Measurements from ENCODE around the gene CHST1. TPM values are rescaled to one million over a fixed set of nuclear protein-coding genes. Genes with fewer than 3 reads are reported as not detected.

The CHST1 gene
- total RNA-seq, 1 donor from 2014 or later: 59.2 TPM

DNA sequence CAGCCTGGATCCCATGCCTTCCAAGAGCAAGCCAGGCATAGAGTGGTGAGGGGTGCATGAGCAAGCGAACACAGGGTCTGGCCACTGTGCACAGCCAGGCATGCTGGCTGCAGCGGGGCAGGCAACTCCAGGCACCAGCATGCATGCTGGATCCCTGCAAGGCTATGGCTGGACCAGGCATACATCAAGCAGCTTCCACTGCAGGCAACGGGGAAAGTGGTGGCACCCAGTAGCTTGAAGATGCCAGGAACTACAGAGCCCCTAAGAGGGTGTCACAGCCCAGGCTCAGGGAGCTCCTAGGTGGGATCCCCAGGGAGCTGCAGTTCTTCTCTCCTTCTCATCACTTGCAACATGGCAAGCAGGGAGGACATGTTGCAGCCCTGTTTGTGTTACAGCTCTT, 45.2 kb downstream of the CHST1 start:
- H3K9me3 Mint-ChIP-seq (ENCODE audit: unreplicated experiment): peaks cover 5% of the 10 kb centered on the region
- H3K4me1 Mint-ChIP-seq (ENCODE audit: low read depth, unreplicated experiment): peaks cover 6% of the 10 kb centered on the region
- no peak overlapping the region for H3K27ac Mint-ChIP-seq (ENCODE audit: unreplicated experiment)
- H3K4me3 Mint-ChIP-seq (ENCODE audit: unreplicated experiment): no peak overlapping the region
- no peaks in the 10 kb centered on the region for H3K36me3 Mint-ChIP-seq (ENCODE audit: unreplicated experiment)
- TF ChIP-seq, protein P1, sequence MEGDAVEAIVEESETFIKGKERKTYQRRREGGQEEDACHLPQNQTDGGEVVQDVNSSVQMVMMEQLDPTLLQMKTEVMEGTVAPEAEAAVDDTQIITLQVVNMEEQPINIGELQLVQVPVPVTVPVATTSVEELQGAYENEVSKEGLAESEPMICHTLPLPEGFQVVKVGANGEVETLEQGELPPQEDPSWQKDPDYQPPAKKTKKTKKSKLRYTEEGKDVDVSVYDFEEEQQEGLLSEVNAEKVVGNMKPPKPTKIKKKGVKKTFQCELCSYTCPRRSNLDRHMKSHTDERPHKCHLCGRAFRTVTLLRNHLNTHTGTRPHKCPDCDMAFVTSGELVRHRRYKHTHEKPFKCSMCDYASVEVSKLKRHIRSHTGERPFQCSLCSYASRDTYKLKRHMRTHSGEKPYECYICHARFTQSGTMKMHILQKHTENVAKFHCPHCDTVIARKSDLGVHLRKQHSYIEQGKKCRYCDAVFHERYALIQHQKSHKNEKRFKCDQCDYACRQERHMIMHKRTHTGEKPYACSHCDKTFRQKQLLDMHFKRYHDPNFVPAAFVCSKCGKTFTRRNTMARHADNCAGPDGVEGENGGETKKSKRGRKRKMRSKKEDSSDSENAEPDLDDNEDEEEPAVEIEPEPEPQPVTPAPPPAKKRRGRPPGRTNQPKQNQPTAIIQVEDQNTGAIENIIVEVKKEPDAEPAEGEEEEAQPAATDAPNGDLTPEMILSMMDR (IDR thresholded peaks at IDR 0.05; ENCODE audit: partially characterized antibody, unreplicated experiment): no peak
- no peak for DNase-seq
- H3K27me3 Mint-ChIP-seq (ENCODE audit: unreplicated experiment): peaks cover 4% of the 10 kb centered on the region

DNA sequence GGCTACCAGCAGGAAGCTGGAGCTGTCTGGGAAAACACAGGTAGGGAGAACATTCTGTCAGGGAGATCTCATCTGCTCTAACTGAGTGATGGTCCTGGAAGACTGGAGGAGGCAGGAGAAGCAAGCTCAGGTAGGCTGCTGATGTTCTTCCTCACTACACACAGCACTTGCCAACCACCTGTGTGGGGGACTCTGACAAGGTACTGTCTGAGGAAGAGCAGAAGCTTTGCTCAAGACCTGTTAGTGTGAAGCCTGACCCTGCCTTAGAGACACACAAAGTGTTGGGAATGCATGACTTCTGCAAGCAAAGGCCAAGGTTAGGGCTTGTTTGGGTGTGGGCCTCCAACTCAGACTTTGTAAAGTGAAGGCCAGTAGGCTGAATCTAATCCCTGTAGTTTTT, 46.5 kb downstream of the CHST1 start:
- peaks cover 5% of the 10 kb centered on the region for H3K9me3 Mint-ChIP-seq (ENCODE audit: unreplicated experiment)
- H3K27me3 Mint-ChIP-seq (ENCODE audit: unreplicated experiment): peaks cover 4% of the 10 kb centered on the region
- TF ChIP-seq, protein P1 (IDR thresholded peaks at IDR 0.05; ENCODE audit: partially characterized antibody, unreplicated experiment): no peak
- H3K36me3 Mint-ChIP-seq (ENCODE audit: unreplicated experiment): no peaks in the 10 kb centered on the region
- H3K4me3 Mint-ChIP-seq (ENCODE audit: unreplicated experiment): no peak overlapping the region
- no peak overlapping the region for H3K27ac Mint-ChIP-seq (ENCODE audit: unreplicated experiment)
- H3K4me1 Mint-ChIP-seq (ENCODE audit: low read depth, unreplicated experiment): peaks cover 6% of the 10 kb centered on the region
- no peak for DNase-seq

DNA sequence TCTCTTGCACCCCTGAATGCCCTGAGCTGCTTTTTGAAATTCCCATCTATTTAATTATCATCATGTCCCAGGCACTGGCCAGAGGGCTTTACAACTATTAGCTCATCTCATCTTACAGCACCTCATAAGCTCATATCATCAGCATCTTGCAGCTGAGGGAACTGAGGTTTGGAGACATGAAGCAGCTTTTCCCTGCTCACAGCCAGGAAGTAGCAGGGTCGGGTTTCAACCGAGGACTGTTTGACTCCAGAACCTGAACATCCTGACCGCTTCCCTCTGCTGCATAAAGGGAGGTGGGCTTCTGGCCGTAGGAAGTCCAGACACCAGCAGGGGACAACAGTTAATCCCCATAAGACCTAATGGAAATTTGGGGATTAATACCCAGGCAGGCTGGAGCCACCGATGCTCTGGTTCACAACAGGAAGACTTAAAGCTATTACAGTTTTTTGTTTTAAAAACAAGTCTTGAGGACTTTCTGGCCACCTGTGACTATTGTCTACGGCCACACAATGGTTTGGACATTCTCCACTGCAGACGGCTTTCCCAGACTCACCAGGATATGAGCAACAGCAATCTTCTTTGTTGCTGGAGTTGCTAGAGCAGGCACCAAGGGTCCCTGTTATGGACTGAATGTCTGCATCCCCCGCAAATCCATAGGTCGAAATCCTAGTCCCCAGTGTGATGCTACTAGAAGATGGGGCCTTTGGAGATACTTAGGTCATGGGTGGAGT, 47.4 kb downstream of the CHST1 start:
- Mint-ChIP-seq H3K9me3 (ENCODE audit: unreplicated experiment) (peaks cover 5% of the 10 kb centered on the region), H3K36me3 (ENCODE audit: unreplicated experiment) (no peaks in the 10 kb centered on the region), H3K27ac (ENCODE audit: unreplicated experiment) (no peak overlapping the region), H3K4me1 (ENCODE audit: low read depth, unreplicated experiment) (peaks cover 6% of the 10 kb centered on the region), H3K27me3 (ENCODE audit: unreplicated experiment) (peaks cover 4% of the 10 kb centered on the region), H3K4me3 (ENCODE audit: unreplicated experiment) (no peak overlapping the region)
- no peak for DNase-seq
- TF ChIP-seq, protein P1 (IDR thresholded peaks at IDR 0.05; ENCODE audit: partially characterized antibody, unreplicated experiment): no peak

DNA sequence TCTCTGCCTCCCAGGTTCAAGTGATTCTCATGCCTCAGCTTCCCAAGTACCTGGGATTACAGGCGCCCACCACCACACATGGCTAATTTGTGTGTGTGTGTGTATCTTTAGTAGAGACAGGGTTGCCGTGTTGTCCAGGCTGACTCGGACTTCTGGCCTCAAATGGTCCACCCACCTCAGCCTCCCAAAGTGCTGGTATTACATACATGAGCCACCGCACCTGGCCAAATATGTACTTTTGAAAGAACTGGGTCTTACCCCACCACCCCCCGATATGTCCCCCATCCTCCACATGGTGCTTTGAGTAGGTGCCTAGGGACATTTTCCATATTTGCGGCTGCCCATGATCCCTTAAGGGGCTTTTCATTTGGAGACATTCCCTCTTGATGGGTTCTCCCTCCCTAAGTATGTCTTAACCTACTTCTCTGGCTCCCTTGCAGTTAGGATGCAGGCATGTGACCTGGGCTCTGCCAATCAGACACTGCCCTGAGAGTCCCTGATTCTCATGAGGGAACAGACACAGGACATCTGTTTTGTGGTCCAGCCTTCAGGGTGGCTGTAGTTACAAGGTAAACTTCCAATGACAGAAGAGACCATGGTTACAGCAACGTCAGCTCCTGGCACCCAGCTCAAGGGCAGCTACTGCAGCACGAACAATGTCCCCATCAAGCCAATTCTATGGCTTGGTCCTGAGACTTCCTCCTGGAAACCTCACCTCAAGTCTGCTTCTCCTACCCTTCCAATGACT, 48.4 kb downstream of the CHST1 start:
- peaks cover 5% of the 10 kb centered on the region for H3K9me3 Mint-ChIP-seq (ENCODE audit: unreplicated experiment)
- peaks cover 6% of the 10 kb centered on the region for H3K4me1 Mint-ChIP-seq (ENCODE audit: low read depth, unreplicated experiment)
- no peaks in the 10 kb centered on the region for H3K36me3 Mint-ChIP-seq (ENCODE audit: unreplicated experiment)
- H3K4me3 Mint-ChIP-seq (ENCODE audit: unreplicated experiment): no peak overlapping the region
- TF ChIP-seq, protein P1 (IDR thresholded peaks at IDR 0.05; ENCODE audit: partially characterized antibody, unreplicated experiment): no peak
- DNase-seq: no peak
- peaks cover 4% of the 10 kb centered on the region for H3K27me3 Mint-ChIP-seq (ENCODE audit: unreplicated experiment)
- H3K27ac Mint-ChIP-seq (ENCODE audit: unreplicated experiment): no peak overlapping the region
